H1 (cell line): ENCODE results near the gene CIROP. TPM values are rescaled to one million over a fixed set of nuclear protein-coding genes. Genes with fewer than 3 reads are reported as not detected.

Experiments
- CTCF ChIA-PET: fragments of 300-600 bp; sonication (Branson Sonifier 250); formaldehyde crosslinking; loops from one replicate; lab custom pipeline; 2021; ENCODE audit not compliant: partially characterized antibody; lab: Charles Lee
- POLR2A ChIA-PET: fragments of 300-600 bp; sonication (Branson Sonifier 250); formaldehyde crosslinking; loops from one replicate; lab custom pipeline; 2021; ENCODE audit warnings: inconsistent platforms; ENCODE audit not compliant: partially characterized antibody; lab: Charles Lee
- DNase-seq, 2 experiments: peaks; one replicate each; pipeline versions ENCODE4 v3.0.0 to v3.0.0-alpha.2; 2010 to 2022; ENCODE audit warnings: low spot score in 2 of 2, low read depth in 1 of 2, mixed read lengths in 1 of 2
- FAIRE-seq: peaks from 2 replicates; lab custom pipeline; 2011; peaks lifted over from hg19 to GRCh38; lab: Jason Lieb, UNC
- H2AFZ ChIP-seq: 2 replicates; pipeline ENCODE4 v1.8.1; 2012; ENCODE audit warnings: low read length, inconsistent platforms
- H2AK5ac ChIP-seq: 2 replicates; pipeline ENCODE4 v1.6.1; 2013; ENCODE audit warnings: low read depth, low read length
- H2BK120ac ChIP-seq: replicated peaks from 2 replicates; pipeline ENCODE3; 2013; ENCODE audit warnings: low read depth, low read length, inconsistent platforms
- H2BK12ac ChIP-seq: 2 replicates; pipeline ENCODE4 v1.6.1; 2013; ENCODE audit warnings: low read depth, low read length
- H2BK15ac ChIP-seq: 2 replicates; pipeline ENCODE4 v1.6.1; 2013; ENCODE audit warnings: low read length
- H2BK20ac ChIP-seq: 2 replicates; pipeline ENCODE4 v1.6.1; 2013; ENCODE audit warnings: low read length
- H2BK5ac ChIP-seq: 2 replicates; pipeline ENCODE4 v1.6.1; 2013; ENCODE audit warnings: low read depth, low read length
- H3K14ac ChIP-seq: 2 replicates; pipeline ENCODE4 v1.6.1; 2013; ENCODE audit warnings: inconsistent platforms; ENCODE audit not compliant: insufficient read length
- H3K18ac ChIP-seq: 2 replicates; pipeline ENCODE4 v1.6.1; 2013; ENCODE audit warnings: low read length; ENCODE audit errors: extremely low read depth
- H3K23ac ChIP-seq: 2 replicates; pipeline ENCODE4 v1.6.1; 2013; ENCODE audit warnings: inconsistent platforms; ENCODE audit not compliant: insufficient read length
- H3K23me2 ChIP-seq: 2 replicates; pipeline ENCODE4 v1.6.1; 2013; ENCODE audit warnings: low read depth, low read length
- H3K27ac ChIP-seq: 2 replicates; pipeline ENCODE4 v1.6.1; 2011; ENCODE audit warnings: low read depth, low read length, inconsistent platforms
- H3K27me3 ChIP-seq, 4 experiments: replicated peaks in 1 of 4; 1 replicate in 1 of 4; 2 replicates in 3 of 4; pipeline versions ENCODE4 v1.6.1 to v1.8.1; 2011 to 2013; ENCODE audit warnings: low read length in 3 of 4, mild to moderate bottlenecking in 3 of 4, inconsistent platforms in 2 of 4, mixed read lengths in 2 of 4, moderate library complexity in 1 of 4; ENCODE audit not compliant: control insufficient read depth in 3 of 4, insufficient read depth in 3 of 4; ENCODE audit errors: extremely low read depth in 1 of 4
- H3K36me3 ChIP-seq, 4 experiments: 2 replicates each; pipeline versions ENCODE4 v1.6.1 to v1.8.1; 2011 to 2013; ENCODE audit warnings: mild to moderate bottlenecking in 4 of 4, low read length in 3 of 4, moderate library complexity in 2 of 4, control low read depth in 1 of 4, inconsistent platforms in 1 of 4; ENCODE audit not compliant: insufficient read depth in 4 of 4, control insufficient read depth in 2 of 4
- H3K4ac ChIP-seq: replicated peaks from 2 replicates; pipeline ENCODE3; 2013; ENCODE audit warnings: low read length, low read depth, mixed read lengths, inconsistent platforms; ENCODE audit not compliant: insufficient read length
- H3K4me1 ChIP-seq, 4 experiments: replicated peaks in 1 of 4; 1 replicate in 1 of 4; 2 replicates in 3 of 4; pipeline versions ENCODE4 v1.6.1 to v1.8.1; 2011 to 2013; ENCODE audit warnings: low read length in 3 of 4, inconsistent platforms in 2 of 4, mixed read lengths in 1 of 4; ENCODE audit not compliant: insufficient read depth in 4 of 4, control insufficient read depth in 3 of 4
- H3K4me2 ChIP-seq, 2 experiments: 2 replicates each; pipeline versions ENCODE4 v1.6.1 to v1.8.1; 2011 to 2013; ENCODE audit warnings: low read depth in 2 of 2, low read length in 2 of 2, control low read depth in 1 of 2, inconsistent platforms in 1 of 2, mild to moderate bottlenecking in 1 of 2; ENCODE audit not compliant: insufficient read depth in 1 of 2
- H3K4me3 ChIP-seq, 4 experiments: fragments of 200-600, 300-600 bp in 1 of 4; sonication (generic), shearing (Covaris generic), sonication (Bioruptor Twin) in 1 of 4; 2 replicates each; pipeline versions ENCODE4 v1.5.1 to v1.8.1; 2011 to 2016; ENCODE audit warnings: low read length in 4 of 4, low read depth in 3 of 4, control low read depth in 2 of 4, inconsistent platforms in 2 of 4, mild to moderate bottlenecking in 2 of 4, mixed read lengths in 1 of 4, moderate library complexity in 1 of 4; ENCODE audit not compliant: insufficient read depth in 2 of 4; ENCODE audit errors: extremely low read depth in 1 of 4
- H3K56ac ChIP-seq: replicated peaks from 2 replicates; pipeline ENCODE3; 2013; ENCODE audit warnings: low read depth, mild to moderate bottlenecking, mixed read lengths, low read length, inconsistent platforms; ENCODE audit not compliant: insufficient read length
- H3K79me1 ChIP-seq: 2 replicates; pipeline ENCODE4 v1.6.1; 2013; ENCODE audit warnings: low read depth, low read length, control low read depth
- H3K79me2 ChIP-seq, 2 experiments: 2 replicates each; pipeline versions ENCODE4 v1.6.1 to v1.8.1; 2012 to 2013; ENCODE audit warnings: low read length in 2 of 2, mild to moderate bottlenecking in 2 of 2, inconsistent platforms in 1 of 2; ENCODE audit not compliant: insufficient read depth in 2 of 2, control insufficient read depth in 1 of 2
- H3K9ac ChIP-seq, 4 experiments: replicated peaks in 1 of 4; 1 replicate in 1 of 4; 2 replicates in 3 of 4; pipeline versions ENCODE4 v1.6.1 to v1.8.1; 2011 to 2013; ENCODE audit warnings: low read depth in 3 of 4, low read length in 3 of 4, control low read depth in 2 of 4, mild to moderate bottlenecking in 2 of 4, moderate library complexity in 2 of 4, inconsistent platforms in 1 of 4; ENCODE audit errors: extremely low read depth in 1 of 4
- H3K9me3 ChIP-seq, 2 experiments: 2 replicates each; pipeline versions ENCODE4 v1.6.1 to v1.8.1; 2012 to 2013; ENCODE audit warnings: mild to moderate bottlenecking in 2 of 2, moderate library complexity in 2 of 2, control low read depth in 1 of 2, inconsistent platforms in 1 of 2, low read depth in 1 of 2, low read length in 1 of 2, mixed read lengths in 1 of 2; ENCODE audit not compliant: insufficient read depth in 2 of 2
- H4K20me1 ChIP-seq, 2 experiments: replicated peaks in 1 of 2; 2 replicates each; pipeline versions ENCODE3 to v1.8.1; 2011 to 2013; ENCODE audit warnings: inconsistent platforms in 2 of 2, low read length in 2 of 2, mild to moderate bottlenecking in 1 of 2; ENCODE audit not compliant: insufficient read depth in 2 of 2, control insufficient read depth in 1 of 2
- H4K5ac ChIP-seq: 2 replicates; pipeline ENCODE4 v1.6.1; 2013; ENCODE audit warnings: low read length, low read depth, mixed read lengths, inconsistent platforms; ENCODE audit not compliant: insufficient read length
- H4K8ac ChIP-seq: 2 replicates; pipeline ENCODE4 v1.8.0; 2013; ENCODE audit warnings: mild to moderate bottlenecking, moderate library complexity, low read length, inconsistent platforms; ENCODE audit not compliant: insufficient read depth; ENCODE audit errors: extremely low read depth
- H4K91ac ChIP-seq: replicated peaks from 2 replicates; pipeline ENCODE3; 2013; ENCODE audit warnings: low read length, mixed read lengths, inconsistent platforms; ENCODE audit not compliant: insufficient read length
- WGBS, 2 experiments: shearing (Covaris generic) in 1 of 2; methylation state at CpG; one replicate each; pipeline versions ENCODE4 v1.1.6 to v1.1.7; 2013 to 2015; ENCODE audit warnings: low lambda C conversion rate in 2 of 2, mixed read lengths in 2 of 2, inconsistent platforms in 1 of 2, low coverage in 1 of 2, missing lambda C conversion rate in 1 of 2; ENCODE audit not compliant: insufficient replicate concordance in 2 of 2, insufficient coverage in 1 of 2, insufficient read length in 1 of 2; ENCODE audit errors: extremely low coverage in 1 of 2, missing lambda C conversion rate in 1 of 2; 5-methylcytosine and 5-hydroxymethylcytosine counted together
- polyA plus RNA-seq, 7 experiments: library from polyadenylated mRNA; depleted of rRNA in 3 of 7; stranded (reverse) in 5 of 7; unstranded in 2 of 7; fragments of >200 nt in 5 of 7; fragments of 200-250 nt in 2 of 7; gene quantifications; 1 replicate in 5 of 7; 2 replicates in 1 of 7; 4 replicates in 1 of 7; pipeline versions ENCODE4 v1.2.1 to v1.2.3, GENCODE V29; 2011 to 2013; ENCODE audit warnings: missing spikeins in 2 of 7, mixed read lengths in 2 of 7
- total RNA-seq: library from RNA; stranded (reverse); fragmentation: NEBNext Ultra II Directional; extraction: Animal tissue kit (Norgen Biotek cat#: 25700); gene quantifications from 2 replicates; pipeline ENCODE4 v1.2.1, GENCODE V29; 2021
- TF ChIP-seq, protein P1 (sequence below): IDR thresholded peaks from 2 replicates; pipeline ENCODE4 v1.6.1; 2011; ENCODE audit warnings: low read length, improper control_type of control experiment

Gene CIROP
- total and polyA plus RNA-seq, 2 of the 8 experiments (the other 6 are each of a cell fraction or from before 2014, with no cell fraction given) = 0.06 TPM; not detected in 1

DNA sequence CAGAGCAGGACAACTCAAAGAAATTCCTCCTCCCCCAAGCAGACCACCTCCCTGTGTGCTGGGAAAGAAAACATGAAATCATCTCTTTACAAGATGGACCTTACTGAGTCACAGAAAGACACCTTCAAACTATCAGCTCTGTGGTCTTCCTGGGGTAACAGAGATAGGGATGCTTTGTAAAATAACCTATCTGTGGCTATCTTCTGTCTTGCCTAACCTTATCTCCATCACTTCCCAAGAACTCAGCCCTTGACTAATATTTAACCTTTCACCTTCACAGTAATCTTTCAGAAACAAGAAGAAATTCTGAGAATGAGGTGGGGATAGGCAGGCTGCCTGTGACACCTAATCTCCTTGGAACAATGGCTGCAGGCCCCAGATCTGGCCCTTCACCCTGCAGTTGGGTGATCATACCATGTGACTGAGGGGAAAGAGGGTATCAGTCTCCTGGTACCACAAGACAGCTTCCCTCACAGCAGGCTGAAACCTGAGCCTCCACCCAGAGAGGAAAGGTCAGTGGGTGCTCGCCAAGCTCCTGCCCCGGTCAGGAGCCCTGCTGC is 41.6 kb upstream of the CIROP start:
- H3K27me3 ChIP-seq = no peaks in the 10 kb centered on the region
- no peak overlapping the region for H2BK5ac ChIP-seq
- H3K79me2 ChIP-seq = no peaks in the 10 kb centered on the region
- H3K9ac ChIP-seq = no peak overlapping the region; a peak in 1 of 7 replicates
- no peak overlapping the region for H2BK120ac ChIP-seq
- H2BK15ac ChIP-seq = no peak overlapping the region
- peaks cover 2 to 6% of the 10 kb centered on the region in 2 experiments for H4K20me1 ChIP-seq
- no peak overlapping the region for H2AFZ ChIP-seq
- H3K23ac ChIP-seq = no peak overlapping the region
- H3K9me3 ChIP-seq = no peaks in the 10 kb centered on the region
- no peak overlapping the region for H3K14ac ChIP-seq
- H2BK12ac ChIP-seq = no peak overlapping the region
- ChIA-PET CTCF (interaction anchor here (1.0 to 3.1 kb wide), 3 partner anchors 23 to 41 kb away, joined by 3 to 13 read pairs (median 3); no protein-coding TSS in a partner anchor), POLR2A (interaction anchor here (0.7 to 1.3 kb wide), 3 partner anchors 11 to 40 kb away, joined by 3 read pairs; no protein-coding TSS in a partner anchor)
- no peak overlapping the region for H3K4me2 ChIP-seq
- no peak overlapping the region for H3K4me3 ChIP-seq
- no peak overlapping the region for H4K5ac ChIP-seq
- WGBS, 2 experiments = 81% methylated on average over 2 of the region's 2 CpGs; no CpG with 5 or more reads in 1 of the 2 experiments
- peaks cover 3% of the 10 kb centered on the region; the same call in 1 of the 2 replicates for H3K23me2 ChIP-seq
- H3K36me3 ChIP-seq = peaks cover 7 to 35% (median 19%) of the 10 kb centered on the region in 4 experiments; a peak in 7 of 8 replicates
- no peak overlapping the region for H3K18ac ChIP-seq
- no peak for FAIRE-seq
- H3K4me1 ChIP-seq = no peaks in the 10 kb centered on the region
- no peak overlapping the region for H2AK5ac ChIP-seq
- no peak overlapping the region for H2BK20ac ChIP-seq
- no peak overlapping the region for H4K8ac ChIP-seq
- no peak overlapping the region for H3K27ac ChIP-seq
- no peak overlapping the region for H4K91ac ChIP-seq
- H3K56ac ChIP-seq = no peak overlapping the region
- no peak overlapping the region for H3K4ac ChIP-seq
- no peaks in the 10 kb centered on the region; the same call in none of the 2 replicates for H3K79me1 ChIP-seq
- DNase-seq = no peak
- TF ChIP-seq, protein P1, sequence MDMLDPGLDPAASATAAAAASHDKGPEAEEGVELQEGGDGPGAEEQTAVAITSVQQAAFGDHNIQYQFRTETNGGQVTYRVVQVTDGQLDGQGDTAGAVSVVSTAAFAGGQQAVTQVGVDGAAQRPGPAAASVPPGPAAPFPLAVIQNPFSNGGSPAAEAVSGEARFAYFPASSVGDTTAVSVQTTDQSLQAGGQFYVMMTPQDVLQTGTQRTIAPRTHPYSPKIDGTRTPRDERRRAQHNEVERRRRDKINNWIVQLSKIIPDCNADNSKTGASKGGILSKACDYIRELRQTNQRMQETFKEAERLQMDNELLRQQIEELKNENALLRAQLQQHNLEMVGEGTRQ = no peak
